K562 (cell line): Measurements from ENCODE around the gene ADSS1. TPM values are rescaled to one million over a fixed set of nuclear protein-coding genes. Genes with fewer than 3 reads are reported as not detected.

Source experiments
- ATAC-seq: fragments of 200-7000 bp; cut with Tn5 transposase; 3 replicates; pipeline ENCODE4 v1.9.1; 2020; ENCODE audit warnings: moderate library complexity
- BruUV-seq: library from RNA; stranded (reverse); fragments of 400-500 nt; replicated peaks from 2 replicates; lab custom pipeline; 2021; lab: Mats Ljungman, UMichigan
- CTCF ChIA-PET: fragments of 300-600 bp; formaldehyde crosslinking; extraction: SDS; loops from one replicate; lab custom pipeline; 2021; ENCODE audit warnings: low intra/inter-chr PET ratio; lab: Yijun Ruan, JAX
- POLR2A ChIA-PET: fragments of 300-600, 350-650 bp; sonication (Branson Sonifier 250); formaldehyde crosslinking; extraction: SDS; loops from one replicate; lab custom pipeline; 2021; ENCODE audit warnings: antibody characterized with exemption, inconsistent platforms; lab: Yijun Ruan, JAX
- DNase-seq, 4 experiments: peaks; one replicate each; pipeline versions ENCODE4 v3.0.0 to v3.0.0-alpha.2; 2011 to 2018; ENCODE audit warnings: low spot score in 3 of 4, mixed read lengths in 3 of 4; ENCODE audit errors: extremely low read depth in 1 of 4
- FAIRE-seq: peaks from 2 replicates; lab custom pipeline; 2011; peaks lifted over from hg19 to GRCh38; lab: Jason Lieb, UNC
- H2AFZ ChIP-seq: 2 replicates; pipeline ENCODE4 v1.6.0; 2011; ENCODE audit warnings: low read depth, low read length, control low read depth, inconsistent platforms
- H3K27ac ChIP-seq: fragments of 200-600 bp; 3 replicates; pipeline ENCODE4 v1.8.0; 2011; ENCODE audit warnings: low read depth, mild to moderate bottlenecking, control low read depth, inconsistent platforms, low read length, moderate library complexity, mixed read lengths; ENCODE audit errors: extremely low read depth
- H3K27me3 ChIP-seq, 2 experiments: fragments of 300-600 bp in 1 of 2; 2 replicates in 1 of 2; 3 replicates in 1 of 2; pipeline versions ENCODE4 v1.6.0 to v1.8.0; 2011; ENCODE audit warnings: inconsistent platforms in 2 of 2, low read length in 2 of 2, mild to moderate bottlenecking in 1 of 2, mixed read lengths in 1 of 2, moderate library complexity in 1 of 2; ENCODE audit not compliant: control insufficient read depth in 2 of 2, insufficient read depth in 2 of 2
- H3K36me3 ChIP-seq: fragments of 300-600 bp; 3 replicates; pipeline ENCODE4 v1.8.0; 2011; ENCODE audit warnings: mild to moderate bottlenecking, low read length, inconsistent platforms; ENCODE audit not compliant: control insufficient read depth, insufficient read depth
- H3K4me1 ChIP-seq, 2 experiments: fragments of 200-600 bp in 1 of 2; replicated peaks in 1 of 2; 2 replicates in 1 of 2; 3 replicates in 1 of 2; pipeline versions ENCODE4 v1.5.1 to v1.8.0; 2011; ENCODE audit warnings: inconsistent platforms in 2 of 2, low read length in 2 of 2, mild to moderate bottlenecking in 1 of 2, mixed read lengths in 1 of 2, moderate library complexity in 1 of 2; ENCODE audit not compliant: control insufficient read depth in 2 of 2, insufficient read depth in 2 of 2
- H3K4me2 ChIP-seq: 2 replicates; pipeline ENCODE4 v1.6.1; 2011; ENCODE audit warnings: low read length, control low read depth, inconsistent platforms, mixed read lengths; ENCODE audit not compliant: insufficient read depth
- H3K4me3 ChIP-seq: fragments of 200-600 bp; sonication (generic), shearing (Covaris generic); 2 replicates; pipeline ENCODE4 v1.5.1; 2016; ENCODE audit warnings: control low read depth, inconsistent platforms
- H3K79me2 ChIP-seq: fragments of 200-600 bp; 3 replicates; pipeline ENCODE4 v1.8.0; 2011; ENCODE audit warnings: low read length, inconsistent platforms; ENCODE audit not compliant: control insufficient read depth, insufficient read depth
- H3K9ac ChIP-seq, 2 experiments: 2 replicates each; pipeline versions ENCODE4 v1.6.0 to v1.6.1; 2011; ENCODE audit warnings: low read depth in 2 of 2, low read length in 2 of 2, control low read depth in 1 of 2, inconsistent platforms in 1 of 2, mild to moderate bottlenecking in 1 of 2, mixed read lengths in 1 of 2; ENCODE audit not compliant: insufficient read depth in 1 of 2
- H3K9me1 ChIP-seq: one replicate; pipeline ENCODE4 v1.6.0; 2011; ENCODE audit warnings: inconsistent platforms, mild to moderate bottlenecking, low read length, moderate library complexity; ENCODE audit not compliant: control insufficient read depth, insufficient read depth
- H3K9me3 ChIP-seq: replicated peaks from 2 replicates; pipeline ENCODE4 v1.5.1; 2011; ENCODE audit warnings: low read depth, low read length, inconsistent platforms; ENCODE audit not compliant: control insufficient read depth, insufficient read depth
- H4K20me1 ChIP-seq: replicated peaks from 2 replicates; pipeline ENCODE4 v1.6.1; 2011; ENCODE audit warnings: low read length, inconsistent platforms, mixed read lengths; ENCODE audit not compliant: control insufficient read depth, insufficient read depth
- ADNP ChIP-seq: fragments of 200-800 bp; sonication (Bioruptor generic); IDR thresholded peaks from 2 replicates; pipeline ENCODE4 v1.6.1; 2016; ENCODE audit warnings: missing genetic modification characterization, missing compliant biosample characterization
- FOXK2 ChIP-seq, 2 experiments: fragments of 450-650 bp; IDR thresholded peaks in 1 of 2; conservative IDR thresholded peaks in 1 of 2; 2 replicates each; pipeline ENCODE4 v1.6.1; 2016; ENCODE audit warnings: low read depth in 2 of 2, mild to moderate bottlenecking in 1 of 2
- GATA2 ChIP-seq: sonication (generic); formaldehyde crosslinking; IDR thresholded peaks from 2 replicates; pipeline ENCODE4 v1.4.0; 2020; ENCODE audit warnings: mild to moderate bottlenecking, missing genetic modification reagents
- MXI1 ChIP-seq: IDR thresholded peaks from 2 replicates; pipeline ENCODE4 v1.6.1; 2011; ENCODE audit warnings: low read depth, mild to moderate bottlenecking, improper control_type of control experiment, low read length
- NFRKB ChIP-seq: fragments of 450-650 bp; IDR thresholded peaks from 2 replicates; pipeline ENCODE4 v1.6.1; 2016; ENCODE audit warnings: low read depth
- NFXL1 ChIP-seq: fragments of 450-650 bp; formaldehyde crosslinking; IDR thresholded peaks from 2 replicates; pipeline ENCODE4 v1.4.0; 2021; ENCODE audit warnings: mild to moderate bottlenecking
- POLR2B ChIP-seq: fragments of 450-650 bp; IDR thresholded peaks from 2 replicates; pipeline ENCODE4 v1.6.1; 2018; ENCODE audit warnings: low read depth; ENCODE audit not compliant: partially characterized antibody
- SMAD1 ChIP-seq: fragments of 150-350 bp; IDR thresholded peaks from 2 replicates; pipeline ENCODE4 v1.6.1; 2014; ENCODE audit warnings: low read length, low read depth; ENCODE audit not compliant: partially characterized antibody
- SOX6 ChIP-seq: fragments of 450-650 bp; IDR thresholded peaks from 2 replicates; pipeline ENCODE4 v1.6.1; 2014; ENCODE audit warnings: mild to moderate bottlenecking
- ZBTB8A ChIP-seq: fragments of 450-650 bp; IDR thresholded peaks from 2 replicates; pipeline ENCODE4 v1.6.1; 2018; ENCODE audit warnings: mild to moderate bottlenecking, moderate library complexity; ENCODE audit not compliant: partially characterized antibody
- ZC3H8 ChIP-seq: fragments of 450-650 bp; IDR thresholded peaks from 2 replicates; pipeline ENCODE4 v1.6.1; 2017
- ZNF586 ChIP-seq: fragments of 450-650 bp; formaldehyde crosslinking; conservative IDR thresholded peaks from 2 replicates; pipeline ENCODE4 v1.4.0; 2020; ENCODE audit warnings: mild to moderate bottlenecking, moderate library complexity
- WGBS: fragments of 100-300 bp; shearing (Covaris generic); methylation state at CpG from one replicate; pipeline ENCODE4 v1.1.6; 2016; ENCODE audit warnings: low coverage, mixed read lengths; ENCODE audit not compliant: insufficient coverage; ENCODE audit errors: missing lambda C conversion rate; 5-methylcytosine and 5-hydroxymethylcytosine counted together
- in situ Hi-C: fragments of 300-500 bp; cut with MboI; formaldehyde crosslinking; loops from 4 replicates; pipeline ENCODE4 v1.15.0; 2018; ENCODE audit warnings: inconsistent platforms, mixed read lengths
- intact Hi-C: fragments of 100-400 bp; cut with micrococcal nuclease; formaldehyde crosslinking; loops from 2 replicates; pipeline ENCODE4 v1.14.2; 2022
- polyA plus RNA-seq, 8 experiments: library from polyadenylated mRNA; depleted of rRNA in 4 of 8; stranded (reverse) in 5 of 8; unstranded in 3 of 8; fragments of >200 nt; fragmentation: Nextera tagmentation in 2 of 8; fragmentation: Illumina TruSeq in 1 of 8; extraction: Ambion mirVana in 2 of 8; extraction: Trizol in 1 of 8; gene quantifications; 2 replicates each; pipeline versions ENCODE4 v1.2.1 to v1.2.3, GENCODE V29; 2011 to 2014; ENCODE audit warnings: inconsistent platforms in 1 of 8, missing spikeins in 1 of 8
- total RNA-seq, 7 experiments: library from RNA; depleted of rRNA in 6 of 7; stranded (reverse); fragments of >200 nt in 6 of 7; fragmentation: Illumina TruSeq in 2 of 7; extraction: Trizol in 2 of 7; gene quantifications; 2 replicates each; pipeline versions ENCODE4 v1.2.1 to v1.2.3, GENCODE V29; 2011 to 2021; ENCODE audit warnings: low replicate concordance in 1 of 7
- TF ChIP-seq, protein P1 (sequence below), 2 experiments: IDR thresholded peaks; 2 replicates each; pipeline ENCODE4 v1.6.1; 2011; ENCODE audit warnings: borderline replicate concordance in 1 of 2, control low read depth in 1 of 2, low read depth in 1 of 2, low read length in 1 of 2, mild to moderate bottlenecking in 1 of 2, mixed read lengths in 1 of 2, moderate library complexity in 1 of 2; ENCODE audit not compliant: insufficient read depth in 1 of 2, insufficient read length in 1 of 2, poor library complexity in 1 of 2, severe bottlenecking in 1 of 2; ENCODE audit errors: extremely low read depth in 1 of 2
- TF ChIP-seq, protein P2 (sequence below): sonication (generic); formaldehyde crosslinking; IDR thresholded peaks from 2 replicates; pipeline ENCODE4 v1.8.0; 2023; ENCODE audit warnings: mild to moderate bottlenecking, missing genetic modification reagents
- TF ChIP-seq, protein P3 (sequence below): sonication (generic); formaldehyde crosslinking; IDR thresholded peaks from 2 replicates; pipeline ENCODE4 v1.8.0; 2022; ENCODE audit warnings: mild to moderate bottlenecking, missing genetic modification reagents
- TF ChIP-seq, protein P4 (sequence below): fragments of 250-450 bp; sonication (Bioruptor Pico); IDR thresholded peaks from 2 replicates; pipeline ENCODE4 v1.5.0; 2021; ENCODE audit warnings: mild to moderate bottlenecking, borderline replicate concordance

ADSS1 gene
- total and polyA plus RNA-seq, 9 of the 15 experiments (the other 6 are each of a cell fraction or from before 2014, with no cell fraction given) = 0.53 to 5.9 (median 3.9) TPM

DNA sequence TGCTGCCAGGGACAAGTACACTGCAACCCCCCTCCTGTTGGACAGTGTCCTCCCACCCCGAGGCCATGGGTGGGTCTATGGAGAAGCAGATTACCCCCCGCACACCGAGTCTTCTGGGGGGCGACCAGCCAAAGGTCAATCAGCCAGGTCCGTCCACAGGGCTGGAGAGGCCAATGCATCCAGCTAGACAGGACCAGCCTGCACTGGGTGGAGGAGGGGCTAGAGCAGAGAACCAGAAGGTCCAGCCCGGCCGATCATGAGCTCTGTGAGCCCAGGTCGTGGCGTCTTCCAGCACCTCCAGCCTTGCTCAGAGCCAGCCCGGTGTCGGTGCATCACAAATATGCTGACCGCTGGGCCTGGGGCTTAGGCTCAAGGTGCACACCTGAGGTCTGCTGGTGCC is 8.2 kb upstream of the ADSS1 start (continued):
- TF ChIP-seq NFRKB = no peak

DNA sequence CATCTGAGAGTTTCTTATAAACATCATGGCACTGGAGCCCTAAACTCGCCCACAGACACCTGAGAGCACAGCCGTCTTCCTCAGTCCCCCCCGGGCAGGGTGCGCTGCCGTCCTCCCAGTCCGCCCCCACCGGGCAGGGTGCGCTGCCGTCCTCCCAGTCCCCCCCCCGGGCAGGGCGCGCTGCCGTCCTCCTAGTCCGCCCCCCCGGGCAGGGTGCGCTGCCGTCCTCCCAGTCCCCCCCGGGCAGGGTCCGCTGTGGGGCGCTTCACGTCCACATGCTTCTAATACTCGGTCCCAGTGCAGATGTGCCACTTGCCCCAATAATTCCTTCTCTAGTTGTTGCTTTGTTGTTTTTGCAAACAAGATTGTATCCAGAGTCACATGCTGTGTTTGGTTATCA is 6.9 kb upstream of the ADSS1 start:
- H3K27me3 ChIP-seq = no peaks in the 10 kb centered on the region
- H3K4me2 ChIP-seq = no peak overlapping the region
- intact Hi-C loops (no loop called here), in situ Hi-C loops (no loop called here)
- no peak overlapping the region for H2AFZ ChIP-seq
- peaks cover 3% of the 10 kb centered on the region; the same call in 1 of the 3 replicates for H3K36me3 ChIP-seq
- no peaks in the 10 kb centered on the region for H3K9me1 ChIP-seq
- H4K20me1 ChIP-seq = peaks cover 3% of the 10 kb centered on the region; the same call in 1 of the 2 replicates
- no TSS peak for BruUV-seq
- POLR2A ChIA-PET = no interaction called here
- no peaks in the 10 kb centered on the region for H3K79me2 ChIP-seq
- no peak for FAIRE-seq
- H3K27ac ChIP-seq = no peak overlapping the region
- H3K9ac ChIP-seq = no peak overlapping the region
- no peak for ATAC-seq
- CTCF ChIA-PET = no interaction called here
- WGBS = 83% methylated on average over 1 of the region's 22 CpGs
- no peaks in the 10 kb centered on the region for H3K9me3 ChIP-seq
- no peak overlapping the region for H3K4me3 ChIP-seq
- DNase-seq = no peak
- peaks cover 0 to 43% of the 10 kb centered on the region in 2 experiments; a peak in 2 of 5 replicates for H3K4me1 ChIP-seq
- TF ChIP-seq POLR2B (no peak), MXI1 (no peak), ZBTB8A (no peak), ZNF586 (CRISPR knock-in tag) (no peak), SOX6 (no peak), GATA2 (CRISPR knock-in tag) (no peak), ZC3H8 (no peak), NFXL1 (no peak), ADNP (tag) (no peak), SMAD1 (no peak), FOXK2 (conservative IDR thresholded peaks at IDR 0.05 in 1 of 2, IDR thresholded peaks at IDR 0.05 in 1 of 2; ENCODE audit: low read depth in 2 of 2) (no peak)
- TF ChIP-seq, protein P1, sequence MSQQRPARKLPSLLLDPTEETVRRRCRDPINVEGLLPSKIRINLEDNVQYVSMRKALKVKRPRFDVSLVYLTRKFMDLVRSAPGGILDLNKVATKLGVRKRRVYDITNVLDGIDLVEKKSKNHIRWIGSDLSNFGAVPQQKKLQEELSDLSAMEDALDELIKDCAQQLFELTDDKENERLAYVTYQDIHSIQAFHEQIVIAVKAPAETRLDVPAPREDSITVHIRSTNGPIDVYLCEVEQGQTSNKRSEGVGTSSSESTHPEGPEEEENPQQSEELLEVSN (IDR thresholded peaks at IDR 0.05; ENCODE audit: borderline replicate concordance in 1 of 2, extremely low read depth in 1 of 2, insufficient read depth in 1 of 2, insufficient read length in 1 of 2, low read depth in 1 of 2, low read length in 1 of 2, poor library complexity in 1 of 2, severe bottlenecking in 1 of 2) = no peak
- TF ChIP-seq, protein P2, sequence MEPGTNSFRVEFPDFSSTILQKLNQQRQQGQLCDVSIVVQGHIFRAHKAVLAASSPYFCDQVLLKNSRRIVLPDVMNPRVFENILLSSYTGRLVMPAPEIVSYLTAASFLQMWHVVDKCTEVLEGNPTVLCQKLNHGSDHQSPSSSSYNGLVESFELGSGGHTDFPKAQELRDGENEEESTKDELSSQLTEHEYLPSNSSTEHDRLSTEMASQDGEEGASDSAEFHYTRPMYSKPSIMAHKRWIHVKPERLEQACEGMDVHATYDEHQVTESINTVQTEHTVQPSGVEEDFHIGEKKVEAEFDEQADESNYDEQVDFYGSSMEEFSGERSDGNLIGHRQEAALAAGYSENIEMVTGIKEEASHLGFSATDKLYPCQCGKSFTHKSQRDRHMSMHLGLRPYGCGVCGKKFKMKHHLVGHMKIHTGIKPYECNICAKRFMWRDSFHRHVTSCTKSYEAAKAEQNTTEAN (CRISPR knock-in tag) = no peak
- TF ChIP-seq, protein P3, sequence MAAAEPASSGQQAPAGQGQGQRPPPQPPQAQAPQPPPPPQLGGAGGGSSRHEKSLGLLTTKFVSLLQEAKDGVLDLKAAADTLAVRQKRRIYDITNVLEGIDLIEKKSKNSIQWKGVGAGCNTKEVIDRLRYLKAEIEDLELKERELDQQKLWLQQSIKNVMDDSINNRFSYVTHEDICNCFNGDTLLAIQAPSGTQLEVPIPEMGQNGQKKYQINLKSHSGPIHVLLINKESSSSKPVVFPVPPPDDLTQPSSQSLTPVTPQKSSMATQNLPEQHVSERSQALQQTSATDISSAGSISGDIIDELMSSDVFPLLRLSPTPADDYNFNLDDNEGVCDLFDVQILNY (CRISPR knock-in tag) = no peak
- TF ChIP-seq, protein P4, sequence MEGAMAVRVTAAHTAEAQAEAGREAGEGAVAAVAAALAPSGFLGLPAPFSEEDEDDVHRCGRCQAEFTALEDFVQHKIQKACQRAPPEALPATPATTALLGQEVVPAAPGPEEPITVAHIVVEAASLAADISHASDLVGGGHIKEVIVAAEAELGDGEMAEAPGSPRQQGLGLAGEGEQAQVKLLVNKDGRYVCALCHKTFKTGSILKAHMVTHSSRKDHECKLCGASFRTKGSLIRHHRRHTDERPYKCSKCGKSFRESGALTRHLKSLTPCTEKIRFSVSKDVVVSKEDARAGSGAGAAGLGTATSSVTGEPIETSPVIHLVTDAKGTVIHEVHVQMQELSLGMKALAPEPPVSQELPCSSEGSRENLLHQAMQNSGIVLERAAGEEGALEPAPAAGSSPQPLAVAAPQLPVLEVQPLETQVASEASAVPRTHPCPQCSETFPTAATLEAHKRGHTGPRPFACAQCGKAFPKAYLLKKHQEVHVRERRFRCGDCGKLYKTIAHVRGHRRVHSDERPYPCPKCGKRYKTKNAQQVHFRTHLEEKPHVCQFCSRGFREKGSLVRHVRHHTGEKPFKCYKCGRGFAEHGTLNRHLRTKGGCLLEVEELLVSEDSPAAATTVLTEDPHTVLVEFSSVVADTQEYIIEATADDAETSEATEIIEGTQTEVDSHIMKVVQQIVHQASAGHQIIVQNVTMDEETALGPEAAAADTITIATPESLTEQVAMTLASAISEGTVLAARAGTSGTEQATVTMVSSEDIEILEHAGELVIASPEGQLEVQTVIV (CRISPR knock-in tag) = no peak
